Non-pigmented ciliary epithelial cell (primary cell): ENCODE data around the gene PTN.
"Not testable (repeated sequence)": the region's sequence is repeated elsewhere in the genome, so short reads cannot be mapped to it uniquely, and the experiment has no call there.

Experiments
- DNase-seq: peaks from one replicate; pipeline ENCODE4 v3.0.0-alpha.2; 2010; ENCODE audit warnings: low read depth

Gene PTN

DNA sequence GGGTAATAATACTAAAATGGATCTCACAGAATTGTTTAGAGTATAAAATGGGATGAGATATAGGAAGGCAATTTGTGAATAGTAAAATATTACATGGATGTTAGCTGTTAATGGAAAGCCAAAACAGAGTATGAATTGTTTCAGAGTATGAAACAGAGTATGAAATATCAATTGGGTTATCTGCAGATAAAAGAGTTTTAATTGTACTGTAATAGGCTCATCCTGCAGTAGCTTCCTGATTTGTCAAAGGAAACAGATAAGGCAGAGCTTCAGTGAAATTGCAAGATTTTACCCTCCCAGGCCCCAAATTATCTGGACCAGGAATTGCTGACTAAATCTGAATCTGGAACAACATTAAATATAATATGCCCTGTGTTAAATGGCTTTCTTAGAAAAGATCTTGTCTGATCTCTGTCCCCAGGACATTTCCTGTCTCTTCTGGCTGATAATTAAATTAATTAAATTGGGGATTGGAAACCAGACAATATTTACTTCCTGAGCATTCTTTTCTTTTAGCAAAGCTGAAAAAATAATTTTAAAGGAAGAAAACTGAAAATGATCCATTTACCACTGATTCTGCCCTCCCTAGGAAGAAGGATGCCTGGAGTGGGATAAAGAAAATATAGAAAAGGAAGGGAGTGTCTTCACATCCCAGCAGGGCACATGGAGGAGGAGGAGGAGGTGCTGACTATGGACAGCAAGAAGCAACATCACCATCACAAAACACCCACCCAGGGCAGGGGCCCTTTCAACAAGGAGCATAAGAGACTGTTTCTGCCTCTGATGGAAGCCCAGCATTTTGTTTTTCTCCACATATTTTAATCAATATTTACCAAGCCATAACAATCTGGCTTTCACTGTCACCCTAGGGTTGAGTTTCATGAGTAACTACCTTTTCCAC lies 18.5 kb downstream of the PTN start:
- DNase-seq = no peak

GRCh38 chr7:137316648-137317353 lies 26.7 kb downstream of the PTN start:
- DNase-seq = no peak

DNA sequence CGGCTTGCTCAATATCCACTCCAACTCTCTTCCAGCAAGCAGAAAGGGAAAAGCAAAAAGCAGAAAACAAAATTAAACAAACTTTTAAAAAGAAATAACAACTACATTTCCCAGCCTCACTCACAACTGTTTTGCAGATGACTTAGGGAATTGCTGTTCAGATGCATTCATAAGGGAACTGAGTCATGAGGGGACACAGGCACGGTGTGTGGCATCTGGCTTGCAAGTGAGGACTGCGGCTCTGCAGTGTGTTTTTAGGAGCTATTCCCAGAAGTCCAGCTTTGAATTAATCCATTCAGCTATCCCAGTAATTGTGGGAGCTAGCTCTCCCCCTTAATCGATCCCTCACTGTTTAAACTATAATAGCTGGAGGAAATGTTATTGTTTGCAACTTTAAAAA lies 30.3 kb downstream of the PTN start:
- DNase-seq = no peak

- no peak for DNase-seq
Measured at GRCh38 chr7:137306748-137307147, 36.8 kb downstream of the PTN start.

- no peak for DNase-seq
Measured at GRCh38 chr7:137305901-137306621, 37.5 kb downstream of the PTN start.

DNA sequence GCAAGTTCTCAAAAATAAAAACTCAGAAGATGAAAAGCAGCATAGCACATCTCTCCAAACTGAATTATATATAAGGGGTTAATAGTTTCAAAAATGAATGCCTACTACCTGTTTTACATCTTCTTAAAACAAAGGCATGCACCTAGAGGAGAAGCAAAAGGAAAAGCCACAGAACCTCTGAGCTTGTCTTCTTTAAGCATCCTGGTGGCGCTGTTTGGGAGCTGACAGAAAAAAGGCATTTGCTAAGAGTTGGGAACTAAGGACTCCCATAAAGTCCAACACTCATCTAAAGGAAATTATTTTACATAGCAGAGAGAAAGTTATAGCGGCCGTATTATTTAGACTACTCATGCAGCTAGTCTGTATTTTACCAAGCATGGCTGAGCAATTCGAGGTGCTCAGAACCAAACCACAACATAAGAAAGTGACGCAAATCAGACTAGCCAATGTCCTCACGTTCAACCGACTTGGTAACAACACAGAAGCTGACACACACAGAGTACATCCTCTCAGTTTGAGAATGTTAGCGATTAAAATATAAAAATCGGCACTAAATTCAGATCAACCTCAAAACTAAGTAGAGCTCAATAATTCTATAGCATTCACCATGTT lies 38.8 kb downstream of the PTN start:
- DNase-seq = peak; percentile 19

DNA sequence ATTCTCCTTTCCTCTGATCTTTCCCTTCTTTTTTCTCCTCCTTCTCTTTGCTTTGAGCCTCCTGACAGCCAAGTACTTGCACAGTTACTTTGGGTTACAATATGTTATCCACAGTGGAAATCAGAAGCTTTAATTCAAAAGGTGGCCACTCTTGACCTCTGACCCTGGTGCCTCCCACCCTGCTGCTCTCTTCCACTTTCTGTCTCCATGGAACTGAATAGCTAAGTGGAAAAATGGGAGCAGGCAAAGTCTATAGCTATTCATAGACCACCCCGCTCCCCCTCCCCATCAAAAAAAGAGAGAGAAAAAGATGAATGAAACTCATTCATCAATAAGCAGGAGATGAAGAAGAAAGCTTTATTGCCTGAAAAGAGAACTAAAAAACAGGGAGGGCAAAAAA lies 39.4 kb downstream of the PTN start:
- no peak for DNase-seq

GRCh38 chr7:137302081-137302480 lies 41.5 kb downstream of the PTN start:
- DNase-seq = no peak

GRCh38 chr7:137298464-137298794 lies 45.1 kb downstream of the PTN start:
- no peak for DNase-seq

DNA sequence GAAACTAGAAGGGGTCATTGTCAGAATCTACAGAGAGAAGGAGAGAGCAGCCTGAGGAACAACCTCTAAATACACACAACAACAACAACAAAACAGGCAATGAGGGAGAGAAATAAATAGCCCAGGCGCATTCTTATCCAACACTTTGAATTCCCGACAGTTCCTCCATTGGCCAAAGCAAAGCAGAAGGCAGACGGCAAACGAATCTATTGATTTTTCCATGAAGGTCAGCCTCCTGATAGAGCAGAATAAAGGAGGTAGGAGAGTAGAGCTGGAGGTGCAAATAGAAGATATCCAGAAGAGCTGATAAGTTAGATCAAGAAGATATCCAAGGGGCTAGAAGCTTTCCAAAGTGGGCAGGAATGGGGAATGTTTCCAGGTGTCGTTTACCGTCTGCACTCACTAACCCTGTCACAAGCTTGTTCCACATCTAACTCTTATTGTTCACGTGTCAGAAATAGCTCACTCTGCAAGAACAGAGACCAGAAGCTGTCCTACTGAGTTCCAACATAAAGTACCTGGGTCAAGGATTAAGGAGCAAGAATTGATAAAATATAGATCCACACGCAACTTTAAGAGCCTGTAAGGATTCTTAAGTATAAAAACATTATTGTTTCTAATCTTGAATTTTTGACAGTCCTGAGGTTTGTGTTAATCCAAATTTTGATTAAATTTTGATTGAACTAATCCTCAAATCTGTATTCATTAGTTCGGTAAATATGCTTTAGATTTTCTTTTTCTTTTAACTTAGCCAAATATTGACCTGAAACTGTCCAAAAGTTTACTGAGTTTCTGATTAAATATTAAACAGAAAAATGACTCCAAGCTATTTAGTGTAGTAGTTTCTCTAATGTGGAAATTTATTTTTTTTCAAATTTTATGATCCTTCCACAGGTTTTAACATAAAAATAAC lies 45.7 kb downstream of the PTN start:
- DNase-seq = no peak

- no peak for DNase-seq
Measured at GRCh38 chr7:137296576-137296975, 47.0 kb downstream of the PTN start.

DNA sequence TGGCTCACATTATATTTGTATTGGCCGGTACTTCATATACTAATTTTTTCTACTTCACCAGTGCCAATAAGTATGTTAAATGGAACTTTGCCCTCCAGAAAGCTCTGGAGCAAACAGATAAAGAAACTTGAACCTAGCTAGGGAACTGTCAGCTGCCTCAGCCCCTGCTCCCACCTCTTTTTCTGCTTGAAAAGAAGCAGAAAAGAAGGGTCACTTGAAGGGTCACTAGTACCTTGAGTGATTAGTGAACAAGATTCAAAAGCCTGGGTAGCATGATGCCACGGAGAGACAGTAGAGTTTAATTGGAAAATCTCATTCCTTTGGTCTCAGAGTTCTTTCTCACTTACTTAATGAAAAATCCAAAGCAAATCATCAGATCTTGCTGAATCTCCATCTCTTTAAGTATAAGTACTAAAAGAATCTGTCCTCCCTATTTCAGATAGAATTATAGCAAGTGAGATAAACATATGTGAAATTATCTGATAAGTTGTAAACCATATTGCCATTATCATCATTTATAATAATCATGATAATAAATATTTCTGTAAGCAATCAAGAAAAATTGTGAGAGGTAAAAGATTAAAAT lies 47.7 kb downstream of the PTN start:
- DNase-seq = no peak

DNA sequence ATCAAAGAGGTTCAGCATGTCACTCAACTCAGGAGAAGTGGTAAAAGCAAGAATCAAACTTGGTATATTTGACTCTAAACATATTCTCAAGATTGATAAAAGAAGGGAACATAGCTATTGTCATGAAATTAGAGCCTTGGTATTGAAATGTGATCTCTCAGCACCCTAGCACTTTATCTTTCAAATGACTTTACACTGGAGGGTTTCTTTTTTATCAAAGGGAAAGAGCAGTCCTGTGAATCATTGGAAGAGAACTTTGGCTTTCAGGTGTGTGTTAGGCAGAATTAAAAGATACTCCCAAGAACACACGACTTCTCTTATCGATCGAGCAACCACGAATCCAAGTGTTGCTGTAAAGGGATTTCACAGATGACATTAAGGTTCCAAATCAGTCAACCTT lies 54.4 kb downstream of the PTN start:
- DNase-seq = no peak

DNA sequence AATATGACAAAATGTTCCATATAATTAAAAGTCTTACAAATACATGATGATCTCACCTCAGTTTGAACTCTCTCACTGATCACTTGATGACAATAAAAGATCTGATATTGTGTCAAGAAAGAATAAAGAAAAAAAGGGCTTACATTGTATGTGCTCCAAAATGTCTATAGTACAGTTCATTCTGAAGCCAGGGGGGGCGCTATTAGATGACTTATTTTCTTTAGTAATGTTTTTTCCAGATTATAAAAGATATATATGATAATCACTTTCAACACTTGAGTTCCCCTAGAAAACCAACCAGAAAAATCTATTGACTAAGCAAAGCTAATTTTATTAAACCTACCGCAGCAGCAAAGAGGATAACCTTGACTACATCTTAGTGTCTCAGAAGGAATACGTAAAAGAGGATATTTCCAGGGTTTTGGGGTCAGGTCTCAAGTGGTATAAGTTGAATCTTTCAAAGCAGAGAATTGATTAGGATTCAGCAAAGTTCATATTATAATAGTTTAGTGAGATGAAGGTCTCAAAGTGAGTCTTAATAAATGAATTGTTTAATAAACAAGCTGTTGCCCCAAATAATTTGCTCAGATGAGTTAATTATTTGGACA lies 55.8 kb downstream of the PTN start:
- DNase-seq = no peak

GRCh38 chr7:137283153-137283552 lies 60.4 kb downstream of the PTN start:
- no peak for DNase-seq

GRCh38 chr7:137282043-137282442 lies 61.5 kb downstream of the PTN start:
- DNase-seq = no peak

DNA sequence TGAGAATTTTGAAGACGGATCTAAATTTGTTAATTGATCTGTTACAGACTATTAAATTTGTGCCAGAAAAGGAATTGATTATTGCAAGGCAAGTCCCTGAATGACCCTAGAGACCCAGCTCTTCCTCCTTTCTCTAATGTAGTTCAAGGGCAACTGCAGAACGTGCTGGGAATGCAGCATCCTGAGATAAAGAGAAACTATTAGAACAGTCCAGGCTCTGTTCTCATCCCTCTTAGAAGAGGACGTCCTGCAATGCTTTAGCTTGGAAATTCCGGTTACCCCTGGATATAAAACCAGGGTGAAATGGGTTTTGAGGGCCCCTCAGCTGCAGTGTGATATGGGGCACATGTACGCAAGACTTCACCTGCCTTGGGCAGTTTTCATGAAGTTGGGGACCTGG lies 67.3 kb downstream of the PTN start:
- no peak for DNase-seq

DNA sequence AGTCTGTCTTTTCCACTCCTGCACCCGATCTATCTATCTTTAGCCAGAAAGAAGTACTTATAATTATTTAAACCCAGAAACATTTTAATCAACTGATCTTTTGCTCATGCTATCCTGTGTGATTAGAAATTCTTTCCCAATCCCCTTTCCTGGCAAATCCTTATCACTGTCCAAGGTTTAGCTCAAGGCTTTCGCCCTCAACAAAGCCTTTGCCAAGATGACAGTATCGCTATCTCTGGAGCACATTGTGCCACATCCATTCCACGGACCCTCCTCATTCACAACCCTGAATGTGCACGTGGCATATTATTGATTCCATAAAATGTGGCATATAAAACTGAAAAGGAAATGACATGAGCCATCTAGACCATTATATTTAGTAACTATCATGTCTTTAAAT lies 71.3 kb downstream of the PTN start:
- DNase-seq = no peak

DNA sequence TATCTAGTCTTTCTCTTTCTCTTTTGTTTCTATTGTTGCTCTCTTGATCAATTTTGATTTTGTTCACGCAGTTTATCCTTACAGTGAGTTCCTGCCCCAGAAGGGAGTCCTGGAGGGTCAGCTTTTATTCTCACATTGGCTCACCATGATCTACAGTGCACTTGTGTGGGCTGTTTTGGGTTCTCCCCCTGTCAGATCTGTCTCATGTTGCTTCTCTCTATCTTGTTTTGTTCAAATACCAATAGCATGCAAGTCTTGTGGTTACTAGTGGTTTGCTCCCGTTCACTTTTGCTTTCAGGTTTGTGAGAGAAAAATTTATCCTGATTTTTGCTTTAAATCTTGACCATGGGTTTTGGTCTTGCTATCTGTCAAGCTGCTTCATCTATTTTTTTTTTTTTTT lies 74.3 kb downstream of the PTN start:
- no peak for DNase-seq

DNA sequence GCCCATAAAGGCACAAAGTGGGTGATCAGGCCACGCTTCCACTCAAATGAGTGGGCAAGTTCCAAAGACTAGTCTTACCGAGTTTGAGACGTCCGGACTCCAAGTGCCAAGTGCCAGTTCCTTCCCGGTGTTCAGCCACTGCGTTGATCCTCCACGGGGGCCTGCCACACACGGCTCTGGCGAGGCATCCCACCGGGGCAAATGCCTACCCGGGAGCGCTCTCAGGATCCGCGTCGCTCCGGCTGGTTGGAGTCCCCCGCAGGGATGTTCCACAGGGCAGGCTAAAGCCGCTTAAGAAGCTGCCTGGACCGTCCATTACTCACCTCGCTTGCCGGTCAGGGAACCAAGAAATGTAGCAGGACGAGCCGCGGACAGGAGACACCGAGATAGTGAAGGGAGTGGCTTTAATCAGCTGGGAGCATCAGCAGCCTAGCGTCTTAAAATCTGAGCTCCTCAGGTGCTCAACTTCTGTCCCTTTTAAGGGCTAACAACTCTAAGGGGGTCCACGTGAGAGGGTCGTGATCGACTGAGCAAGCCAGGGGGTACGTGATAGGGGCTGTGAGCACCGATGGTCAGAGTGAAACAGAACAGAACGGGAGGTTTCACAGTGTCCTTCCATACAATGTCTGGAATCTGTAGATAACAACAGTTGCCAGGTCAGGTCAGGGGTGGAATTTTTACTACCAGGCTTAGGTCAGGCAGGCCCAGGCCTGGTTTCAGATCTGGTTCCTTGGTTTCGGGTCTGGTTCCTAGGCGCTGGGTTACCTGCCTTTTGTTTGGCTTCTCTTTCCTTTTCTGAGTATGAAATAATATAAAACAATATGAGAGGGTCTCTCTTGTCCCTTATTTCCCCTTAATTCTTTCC lies 75.3 kb downstream of the PTN start:
- not testable (repeated sequence) for DNase-seq
